ENCODE results near the gene LALBA. TPM values are rescaled to one million over a fixed set of nuclear protein-coding genes. Genes with fewer than 3 reads are reported as not detected.
A peak's percentile ranks its signal among the peaks of the same experiment; 100 is the strongest.

Gene LALBA
- total and polyA plus RNA-seq, 2 of the 8 experiments (the other 6 are each of a cell fraction or from before 2014, with no cell fraction given): not detected

DNA sequence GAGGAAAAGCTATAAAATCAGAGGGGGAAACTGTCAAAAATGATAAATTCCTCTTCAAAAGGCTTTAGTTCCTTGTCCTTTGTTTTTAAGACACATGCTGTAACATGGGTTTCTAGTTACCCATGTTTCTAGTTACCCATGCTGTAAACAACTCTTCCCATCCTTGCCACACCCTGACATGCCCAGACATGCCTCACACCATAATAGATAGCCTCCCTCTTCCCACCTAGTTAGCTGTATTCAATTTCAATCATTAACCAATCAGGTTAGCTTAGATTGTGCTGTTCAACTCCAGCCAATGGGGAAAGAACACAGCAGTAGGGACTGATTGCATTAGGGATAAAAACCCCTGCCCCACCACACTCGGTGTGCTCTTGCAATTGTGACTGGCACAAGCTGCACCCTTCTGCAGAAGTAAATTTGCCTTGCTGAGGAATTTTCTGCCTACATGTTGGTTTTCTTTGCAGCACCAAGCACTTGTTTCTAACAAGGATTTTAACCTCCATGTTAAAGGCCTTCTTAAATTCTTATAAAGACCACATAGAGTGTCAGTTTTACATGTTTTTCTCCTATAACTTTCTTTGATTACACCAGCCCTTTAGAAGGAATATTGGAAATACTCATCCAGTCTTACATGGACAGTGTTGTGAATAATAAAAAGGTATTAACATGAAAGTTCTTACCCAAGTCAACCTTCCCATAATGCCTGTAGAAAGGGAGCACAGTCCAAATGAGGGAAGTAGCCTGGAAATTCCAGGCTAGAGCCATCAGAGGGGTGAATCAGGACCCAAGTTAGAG lies 32.5 kb upstream of the LALBA start:
- no peak for DNase-seq (ENCODE audit: low read depth in 1 of 2, low spot score in 2 of 2)
- Histone ChIP-seq H3K4me1 (replicated peaks in 1 of 4; ENCODE audit: control insufficient read depth in 3 of 4, insufficient read depth in 4 of 4, low read length in 3 of 4) (peaks cover 0 to 10% (median 3%) of the 10 kb centered on the region in 4 experiments; a peak in 3 of 7 replicates), H3K36me3 (ENCODE audit: control insufficient read depth in 2 of 4, insufficient read depth in 4 of 4, low read length in 3 of 4) (peaks cover 0 to 6% (median 0%) of the 10 kb centered on the region in 4 experiments; a peak in 1 of 8 replicates), H4K91ac (replicated peaks; ENCODE audit: insufficient read length, low read length) (peak overlapping the region; percentile 22), H2BK12ac (ENCODE audit: low read depth, low read length) (no peak overlapping the region), H3K27ac (ENCODE audit: low read depth, low read length) (no peak overlapping the region), H2BK15ac (ENCODE audit: low read length) (no peak overlapping the region), H4K5ac (ENCODE audit: insufficient read length, low read depth, low read length) (peak overlapping the region; percentile 23), H2BK120ac (replicated peaks; ENCODE audit: low read depth, low read length) (peak overlapping the region; percentile 75), H2BK5ac (ENCODE audit: low read depth, low read length) (peak overlapping the region; percentile 96; the same call in 1 of the 2 replicates), H2AFZ (ENCODE audit: low read length) (0 out of 2 replicates have a peak overlapping the region, but pooled peaks have one; percentile 17), H3K27me3 (replicated peaks in 1 of 4; ENCODE audit: control insufficient read depth in 3 of 4, extremely low read depth in 1 of 4, insufficient read depth in 3 of 4, low read length in 3 of 4) (no peaks in the 10 kb centered on the region), H3K9me3 (ENCODE audit: insufficient read depth in 2 of 2, low read depth in 1 of 2, low read length in 1 of 2) (peaks cover 16 to 21% of the 10 kb centered on the region in 2 experiments), H3K9ac (replicated peaks in 1 of 4; ENCODE audit: extremely low read depth in 1 of 4, low read depth in 3 of 4, low read length in 3 of 4) (no peak overlapping the region; a peak in 1 of 7 replicates), H3K18ac (ENCODE audit: extremely low read depth, low read length) (no peak overlapping the region), H3K79me2 (ENCODE audit: control insufficient read depth in 1 of 2, insufficient read depth in 2 of 2, low read length in 2 of 2) (no peaks in the 10 kb centered on the region), H3K56ac (replicated peaks; ENCODE audit: insufficient read length, low read depth, low read length) (no peak overlapping the region), H3K4me2 (ENCODE audit: insufficient read depth in 1 of 2, low read depth in 2 of 2, low read length in 2 of 2) (no peak overlapping the region), H3K23ac (ENCODE audit: insufficient read length) (no peak overlapping the region), H2BK20ac (ENCODE audit: low read length) (no peak overlapping the region; the same call in 1 of the 2 replicates), H4K20me1 (replicated peaks in 1 of 2; ENCODE audit: control insufficient read depth in 1 of 2, insufficient read depth in 2 of 2, low read length in 2 of 2) (no peaks in the 10 kb centered on the region), H3K23me2 (ENCODE audit: low read depth, low read length) (no peaks in the 10 kb centered on the region), H3K79me1 (ENCODE audit: low read depth, low read length) (no peaks in the 10 kb centered on the region), H4K8ac (ENCODE audit: extremely low read depth, insufficient read depth, low read length) (no peak overlapping the region), H2AK5ac (ENCODE audit: low read depth, low read length) (peak overlapping the region; percentile 7; the same call in 1 of the 2 replicates), H3K4me3 (ENCODE audit: extremely low read depth in 1 of 4, insufficient read depth in 2 of 4, low read depth in 3 of 4, low read length in 4 of 4) (no peak overlapping the region; a peak in 1 of 8 replicates), H3K4ac (replicated peaks; ENCODE audit: insufficient read length, low read depth, low read length) (no peak overlapping the region), H3K14ac (ENCODE audit: insufficient read length) (no peak overlapping the region)
- TF ChIP-seq POLR2A (IDR thresholded peaks at IDR 0.05; ENCODE audit: control extremely low read depth in 1 of 2, low read depth in 2 of 2, low read length in 2 of 2) (peak in 1 of 2 experiments; percentile 31; a peak in 1 of 3 replicates), JUN (IDR thresholded peaks at IDR 0.05; ENCODE audit: low read depth, low read length) (no peak), TBP (IDR thresholded peaks at IDR 0.05; ENCODE audit: low read depth, low read length) (0 out of 2 replicates have a peak, but pooled peaks have one; percentile 10), KDM5A (IDR thresholded peaks at IDR 0.05; ENCODE audit: low read length) (no peak)
- ChIA-PET POLR2A (ENCODE audit: partially characterized antibody) (interaction anchor here (1.2 kb wide), 1 partner anchor 72 kb away, joined by 3 read pairs; no protein-coding TSS in a partner anchor), CTCF (ENCODE audit: partially characterized antibody) (interaction anchor here (0.9 to 4.3 kb wide), 3 partner anchors 8 to 59 kb away, joined by 3 to 20 read pairs (median 8); no protein-coding TSS in a partner anchor)
- WGBS, 2 experiments (ENCODE audit: extremely low coverage in 1 of 2, insufficient coverage in 1 of 2, insufficient read length in 1 of 2, insufficient replicate concordance in 2 of 2, low coverage in 1 of 2, low lambda C conversion rate in 2 of 2, missing lambda C conversion rate in 1 of 2): 55% methylated on average over 1 of the region's 1 CpG; no CpG with 5 or more reads in 1 of the 2 experiments
- peak; percentile 92 for FAIRE-seq

All from H1 (cell line).